K562 (cell line): ENCODE data around the gene SYS1. TPM values are rescaled to one million over a fixed set of nuclear protein-coding genes. Genes with fewer than 3 reads are reported as not detected.

Experiments used
- ATAC-seq: fragments of 200-7000 bp; cut with Tn5 transposase; 3 replicates; pipeline ENCODE4 v1.9.1; 2020; ENCODE audit warnings: moderate library complexity
- BruUV-seq: library from RNA; stranded (reverse); fragments of 400-500 nt; replicated peaks from 2 replicates; lab custom pipeline; 2021; lab: Mats Ljungman, UMichigan
- CTCF ChIA-PET: fragments of 300-600 bp; formaldehyde crosslinking; extraction: SDS; loops from one replicate; lab custom pipeline; 2021; ENCODE audit warnings: low intra/inter-chr PET ratio; lab: Yijun Ruan, JAX
- POLR2A ChIA-PET: fragments of 300-600, 350-650 bp; sonication (Branson Sonifier 250); formaldehyde crosslinking; extraction: SDS; loops from one replicate; lab custom pipeline; 2021; ENCODE audit warnings: antibody characterized with exemption, inconsistent platforms; lab: Yijun Ruan, JAX
- DNase-seq, 4 experiments: peaks; one replicate each; pipeline versions ENCODE4 v3.0.0 to v3.0.0-alpha.2; 2011 to 2018; ENCODE audit warnings: low spot score in 3 of 4, mixed read lengths in 3 of 4; ENCODE audit errors: extremely low read depth in 1 of 4
- FAIRE-seq: peaks from 2 replicates; lab custom pipeline; 2011; peaks lifted over from hg19 to GRCh38; lab: Jason Lieb, UNC
- H2AFZ ChIP-seq: 2 replicates; pipeline ENCODE4 v1.6.0; 2011; ENCODE audit warnings: low read depth, low read length, control low read depth, inconsistent platforms
- H3K27ac ChIP-seq: fragments of 200-600 bp; 3 replicates; pipeline ENCODE4 v1.8.0; 2011; ENCODE audit warnings: low read depth, mild to moderate bottlenecking, control low read depth, inconsistent platforms, low read length, moderate library complexity, mixed read lengths; ENCODE audit errors: extremely low read depth
- H3K27me3 ChIP-seq, 2 experiments: fragments of 300-600 bp in 1 of 2; 2 replicates in 1 of 2; 3 replicates in 1 of 2; pipeline versions ENCODE4 v1.6.0 to v1.8.0; 2011; ENCODE audit warnings: inconsistent platforms in 2 of 2, low read length in 2 of 2, mild to moderate bottlenecking in 1 of 2, mixed read lengths in 1 of 2, moderate library complexity in 1 of 2; ENCODE audit not compliant: control insufficient read depth in 2 of 2, insufficient read depth in 2 of 2
- H3K36me3 ChIP-seq: fragments of 300-600 bp; 3 replicates; pipeline ENCODE4 v1.8.0; 2011; ENCODE audit warnings: mild to moderate bottlenecking, low read length, inconsistent platforms; ENCODE audit not compliant: control insufficient read depth, insufficient read depth
- H3K4me1 ChIP-seq, 2 experiments: fragments of 200-600 bp in 1 of 2; replicated peaks in 1 of 2; 2 replicates in 1 of 2; 3 replicates in 1 of 2; pipeline versions ENCODE4 v1.5.1 to v1.8.0; 2011; ENCODE audit warnings: inconsistent platforms in 2 of 2, low read length in 2 of 2, mild to moderate bottlenecking in 1 of 2, mixed read lengths in 1 of 2, moderate library complexity in 1 of 2; ENCODE audit not compliant: control insufficient read depth in 2 of 2, insufficient read depth in 2 of 2
- H3K4me2 ChIP-seq: 2 replicates; pipeline ENCODE4 v1.6.1; 2011; ENCODE audit warnings: low read length, control low read depth, inconsistent platforms, mixed read lengths; ENCODE audit not compliant: insufficient read depth
- H3K4me3 ChIP-seq: fragments of 200-600 bp; sonication (generic), shearing (Covaris generic); 2 replicates; pipeline ENCODE4 v1.5.1; 2016; ENCODE audit warnings: control low read depth, inconsistent platforms
- H3K79me2 ChIP-seq: fragments of 200-600 bp; 3 replicates; pipeline ENCODE4 v1.8.0; 2011; ENCODE audit warnings: low read length, inconsistent platforms; ENCODE audit not compliant: control insufficient read depth, insufficient read depth
- H3K9ac ChIP-seq, 2 experiments: 2 replicates each; pipeline versions ENCODE4 v1.6.0 to v1.6.1; 2011; ENCODE audit warnings: low read depth in 2 of 2, low read length in 2 of 2, control low read depth in 1 of 2, inconsistent platforms in 1 of 2, mild to moderate bottlenecking in 1 of 2, mixed read lengths in 1 of 2; ENCODE audit not compliant: insufficient read depth in 1 of 2
- H3K9me1 ChIP-seq: one replicate; pipeline ENCODE4 v1.6.0; 2011; ENCODE audit warnings: inconsistent platforms, mild to moderate bottlenecking, low read length, moderate library complexity; ENCODE audit not compliant: control insufficient read depth, insufficient read depth
- H3K9me3 ChIP-seq: replicated peaks from 2 replicates; pipeline ENCODE4 v1.5.1; 2011; ENCODE audit warnings: low read depth, low read length, inconsistent platforms; ENCODE audit not compliant: control insufficient read depth, insufficient read depth
- H4K20me1 ChIP-seq: replicated peaks from 2 replicates; pipeline ENCODE4 v1.6.1; 2011; ENCODE audit warnings: low read length, inconsistent platforms, mixed read lengths; ENCODE audit not compliant: control insufficient read depth, insufficient read depth
- CTCF ChIP-seq, 3 experiments: IDR thresholded peaks in 2 of 3; conservative IDR thresholded peaks in 1 of 3; 2 replicates each; pipeline ENCODE4 v1.5.1; 2011 to 2012; ENCODE audit warnings: low read length in 3 of 3, mild to moderate bottlenecking in 3 of 3, control low read depth in 2 of 3, improper control_type of control experiment in 1 of 3, inconsistent platforms in 1 of 3, low read depth in 1 of 3, mixed read lengths in 1 of 3, moderate library complexity in 1 of 3; ENCODE audit not compliant: insufficient read depth in 2 of 3
- FOXO4 ChIP-seq: fragments of 450-650 bp; formaldehyde crosslinking; IDR thresholded peaks from 2 replicates; pipeline ENCODE4 v1.4.0; 2020; ENCODE audit warnings: mild to moderate bottlenecking, moderate library complexity
- HSF4 ChIP-seq: fragments of 250-450 bp; sonication (Bioruptor Pico); IDR thresholded peaks from 2 replicates; pipeline ENCODE4 v2.1.2; 2022; ENCODE audit warnings: mild to moderate bottlenecking, moderate library complexity, borderline replicate concordance
- ILK ChIP-seq: fragments of 450-650 bp; IDR thresholded peaks from 2 replicates; pipeline ENCODE4 v1.6.1; 2016; ENCODE audit warnings: missing genetic modification characterization, low read depth, mild to moderate bottlenecking, missing compliant biosample characterization, moderate library complexity, borderline replicate concordance
- MECOM ChIP-seq: fragments of 250-450 bp; sonication (Bioruptor Pico); IDR thresholded peaks from 2 replicates; pipeline ENCODE4 v1.8.0; 2022; ENCODE audit warnings: inconsistent platforms
- PCBP2 ChIP-seq: fragments of 200-400 bp; formaldehyde crosslinking; IDR thresholded peaks from 2 replicates; pipeline ENCODE4 v1.6.1; 2018; ENCODE audit warnings: low read length, low read depth, mild to moderate bottlenecking, moderate library complexity; ENCODE audit not compliant: poor library complexity, severe bottlenecking
- POLR2B ChIP-seq: fragments of 450-650 bp; IDR thresholded peaks from 2 replicates; pipeline ENCODE4 v1.6.1; 2018; ENCODE audit warnings: low read depth; ENCODE audit not compliant: partially characterized antibody
- PTBP1 ChIP-seq: fragments of 200-400 bp; formaldehyde crosslinking; IDR thresholded peaks from 2 replicates; pipeline ENCODE4 v1.6.1; 2017; ENCODE audit warnings: low read depth, low read length
- RBM17 ChIP-seq: fragments of 200-400 bp; formaldehyde crosslinking; IDR thresholded peaks from 2 replicates; pipeline ENCODE4 v1.6.1; 2017; ENCODE audit warnings: low read depth, mild to moderate bottlenecking, low read length, borderline replicate concordance
- SMARCB1 ChIP-seq: IDR thresholded peaks from 2 replicates; pipeline ENCODE4 v1.6.1; 2011; ENCODE audit warnings: improper control_type of control experiment, low read depth; ENCODE audit not compliant: insufficient read length
- STAG1 ChIP-seq: sonication (generic); formaldehyde crosslinking; IDR thresholded peaks from 2 replicates; pipeline ENCODE4 v1.5.0; 2020; ENCODE audit warnings: missing genetic modification reagents, borderline replicate concordance
- TGIF2 ChIP-seq: sonication (generic); formaldehyde crosslinking; IDR thresholded peaks from 2 replicates; pipeline ENCODE4 v1.8.1; 2022; ENCODE audit warnings: mild to moderate bottlenecking, missing genetic modification reagents, moderate library complexity
- YBX1 ChIP-seq: fragments of 450-650 bp; IDR thresholded peaks from 2 replicates; pipeline ENCODE4 v1.7.1; 2016; ENCODE audit warnings: mild to moderate bottlenecking
- ZNF133 ChIP-seq: fragments of 250-450 bp; sonication (Bioruptor Pico); IDR thresholded peaks from 2 replicates; pipeline ENCODE4 v1.4.0; 2020; ENCODE audit warnings: mild to moderate bottlenecking
- ZNF282 ChIP-seq: sonication (generic); formaldehyde crosslinking; IDR thresholded peaks from 2 replicates; pipeline ENCODE4 v1.8.1; 2023; ENCODE audit warnings: missing genetic modification reagents
- ZNF551 ChIP-seq: fragments of 250-450 bp; sonication (Bioruptor Pico); IDR thresholded peaks from 2 replicates; pipeline ENCODE4 v1.5.0; 2021; ENCODE audit warnings: mild to moderate bottlenecking, moderate library complexity
- ZNF561 ChIP-seq: fragments of 450-650 bp; formaldehyde crosslinking; conservative IDR thresholded peaks from 2 replicates; pipeline ENCODE4 v1.4.0; 2020; ENCODE audit warnings: mild to moderate bottlenecking, moderate library complexity
- ZNF77 ChIP-seq: fragments of 250-450 bp; sonication (Bioruptor Pico); IDR thresholded peaks from 2 replicates; pipeline ENCODE4 v1.5.0; 2020
- WGBS: fragments of 100-300 bp; shearing (Covaris generic); methylation state at CpG from one replicate; pipeline ENCODE4 v1.1.6; 2016; ENCODE audit warnings: low coverage, mixed read lengths; ENCODE audit not compliant: insufficient coverage; ENCODE audit errors: missing lambda C conversion rate; 5-methylcytosine and 5-hydroxymethylcytosine counted together
- in situ Hi-C: fragments of 300-500 bp; cut with MboI; formaldehyde crosslinking; loops from 4 replicates; pipeline ENCODE4 v1.15.0; 2018; ENCODE audit warnings: inconsistent platforms, mixed read lengths
- intact Hi-C: fragments of 100-400 bp; cut with micrococcal nuclease; formaldehyde crosslinking; loops from 2 replicates; pipeline ENCODE4 v1.14.2; 2022
- polyA plus RNA-seq, 8 experiments: library from polyadenylated mRNA; depleted of rRNA in 4 of 8; stranded (reverse) in 5 of 8; unstranded in 3 of 8; fragments of >200 nt; fragmentation: Nextera tagmentation in 2 of 8; fragmentation: Illumina TruSeq in 1 of 8; extraction: Ambion mirVana in 2 of 8; extraction: Trizol in 1 of 8; gene quantifications; 2 replicates each; pipeline versions ENCODE4 v1.2.1 to v1.2.3, GENCODE V29; 2011 to 2014; ENCODE audit warnings: inconsistent platforms in 1 of 8, missing spikeins in 1 of 8
- total RNA-seq, 7 experiments: library from RNA; depleted of rRNA in 6 of 7; stranded (reverse); fragments of >200 nt in 6 of 7; fragmentation: Illumina TruSeq in 2 of 7; extraction: Trizol in 2 of 7; gene quantifications; 2 replicates each; pipeline versions ENCODE4 v1.2.1 to v1.2.3, GENCODE V29; 2011 to 2021; ENCODE audit warnings: low replicate concordance in 1 of 7

SYS1 gene
- total and polyA plus RNA-seq, 9 of the 15 experiments (the other 6 are each of a cell fraction or from before 2014, with no cell fraction given), result 11.1 to 25.2 (median 17.5) TPM

GRCh38 chr20:45392733-45393132, 29.8 kb downstream of the SYS1 start (continued):
- TF ChIP-seq CTCF (IDR thresholded peaks at IDR 0.05 in 2 of 3, conservative IDR thresholded peaks at IDR 0.05 in 1 of 3; ENCODE audit: insufficient read depth in 2 of 3, low read depth in 1 of 3, low read length in 3 of 3) (no peak), ILK (tag) (no peak)
- TF ChIP-seq, all 486 proteins: peak for 0

- POLR2A ChIA-PET, result interaction anchor here (0.6 to 0.7 kb wide), 2 partner anchors 517 to 1880 kb away, joined by 3 to 4 read pairs; no protein-coding TSS in a partner anchor
- H3K27me3 ChIP-seq, result no peaks in the 10 kb centered on the region
- H3K4me2 ChIP-seq, result no peak overlapping the region
- H3K27ac ChIP-seq, result no peak overlapping the region
- no peaks in the 10 kb centered on the region for H3K9me1 ChIP-seq
- BruUV-seq, result no TSS peak
- H3K36me3 ChIP-seq, result no peaks in the 10 kb centered on the region
- H3K9me3 ChIP-seq, result no peaks in the 10 kb centered on the region
- 42% methylated on average over 17 of the region's 21 CpGs for WGBS
- no peaks in the 10 kb centered on the region for H3K79me2 ChIP-seq
- H2AFZ ChIP-seq, result no peak overlapping the region
- intact Hi-C loops, result no loop called here
- no peak for ATAC-seq
- DNase-seq, result no peak
- H3K4me1 ChIP-seq, result peaks cover 0 to 3% of the 10 kb centered on the region in 2 experiments; a peak in 1 of 5 replicates
- in situ Hi-C loops, result no loop called here
- H4K20me1 ChIP-seq, result no peaks in the 10 kb centered on the region
- CTCF ChIA-PET, result no interaction called here
- H3K4me3 ChIP-seq, result no peak overlapping the region
- H3K9ac ChIP-seq, result no peak overlapping the region; a peak in 1 of 4 replicates
- FAIRE-seq, result no peak
- TF ChIP-seq MECOM (CRISPR knock-in tag), result no peak
- no peak for TF ChIP-seq ZNF77 (CRISPR knock-in tag)
- no peak for TF ChIP-seq FOXO4 (CRISPR knock-in tag)
- no peak for TF ChIP-seq STAG1
- no peak for TF ChIP-seq ZNF561 (CRISPR knock-in tag)
- TF ChIP-seq PCBP2, result no peak
- no peak for TF ChIP-seq ZNF133 (CRISPR knock-in tag)
- no peak for TF ChIP-seq HSF4 (CRISPR knock-in tag)
- no peak for TF ChIP-seq RBM17
- no peak for TF ChIP-seq SMARCB1
- no peak for TF ChIP-seq ZNF551
- no peak for TF ChIP-seq YBX1
- no peak for TF ChIP-seq TGIF2 (CRISPR knock-in tag)
- no peak for TF ChIP-seq POLR2B
- no peak for TF ChIP-seq PTBP1
- no peak for TF ChIP-seq ZNF282
Measured at GRCh38 chr20:45394221-45395113, 31.5 kb downstream of the SYS1 start.
